Subcutaneous adipose tissue (tissue), 4 donors: Measurements from ENCODE around the gene GNL2. TPM values are rescaled to one million over a fixed set of nuclear protein-coding genes. Genes with fewer than 3 reads are reported as not detected.

ENCODE experiments used
- CTCF ChIP-seq: fragments of 450-650 bp; IDR thresholded peaks from one replicate; pipeline ENCODE4 v1.5.1; 2016; ENCODE audit warnings: low read depth, mild to moderate bottlenecking, control low read depth, antibody characterized with exemption, moderate library complexity
- total RNA-seq, 4 donors: library from RNA; depleted of rRNA; stranded (reverse); fragments of >200 nt; gene quantifications; one replicate each; pipeline ENCODE4 v1.1.0, GENCODE V29; 2016

The GNL2 gene
- total RNA-seq, 4 donors from 2014 or later = 24.7 to 63.9 (median 36.9) TPM

- TF ChIP-seq CTCF = no peak
These were observed 30.8 kb downstream of the GNL2 start for GRCh38 chr1:37564892-37565291.

DNA sequence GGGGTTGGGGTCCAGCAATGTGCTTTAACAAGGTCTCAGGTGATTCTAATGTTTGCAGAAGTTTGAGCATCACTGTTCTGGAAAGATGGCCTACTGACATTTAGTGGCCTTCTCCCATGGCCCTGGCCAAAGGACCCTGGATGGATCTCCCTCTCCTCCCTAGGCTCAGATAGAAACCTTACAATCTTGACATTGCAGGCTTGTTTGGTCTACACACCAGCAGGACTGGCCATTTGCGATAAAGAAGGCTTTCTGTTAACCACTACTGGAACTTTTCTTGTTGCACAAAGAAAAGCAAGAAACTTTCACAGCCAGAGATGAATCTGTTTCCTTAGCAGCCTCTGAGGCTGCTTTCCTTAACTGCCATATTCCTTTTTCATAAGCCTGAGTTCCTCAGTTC is 32.8 kb downstream of the GNL2 start:
- TF ChIP-seq CTCF = no peak

DNA sequence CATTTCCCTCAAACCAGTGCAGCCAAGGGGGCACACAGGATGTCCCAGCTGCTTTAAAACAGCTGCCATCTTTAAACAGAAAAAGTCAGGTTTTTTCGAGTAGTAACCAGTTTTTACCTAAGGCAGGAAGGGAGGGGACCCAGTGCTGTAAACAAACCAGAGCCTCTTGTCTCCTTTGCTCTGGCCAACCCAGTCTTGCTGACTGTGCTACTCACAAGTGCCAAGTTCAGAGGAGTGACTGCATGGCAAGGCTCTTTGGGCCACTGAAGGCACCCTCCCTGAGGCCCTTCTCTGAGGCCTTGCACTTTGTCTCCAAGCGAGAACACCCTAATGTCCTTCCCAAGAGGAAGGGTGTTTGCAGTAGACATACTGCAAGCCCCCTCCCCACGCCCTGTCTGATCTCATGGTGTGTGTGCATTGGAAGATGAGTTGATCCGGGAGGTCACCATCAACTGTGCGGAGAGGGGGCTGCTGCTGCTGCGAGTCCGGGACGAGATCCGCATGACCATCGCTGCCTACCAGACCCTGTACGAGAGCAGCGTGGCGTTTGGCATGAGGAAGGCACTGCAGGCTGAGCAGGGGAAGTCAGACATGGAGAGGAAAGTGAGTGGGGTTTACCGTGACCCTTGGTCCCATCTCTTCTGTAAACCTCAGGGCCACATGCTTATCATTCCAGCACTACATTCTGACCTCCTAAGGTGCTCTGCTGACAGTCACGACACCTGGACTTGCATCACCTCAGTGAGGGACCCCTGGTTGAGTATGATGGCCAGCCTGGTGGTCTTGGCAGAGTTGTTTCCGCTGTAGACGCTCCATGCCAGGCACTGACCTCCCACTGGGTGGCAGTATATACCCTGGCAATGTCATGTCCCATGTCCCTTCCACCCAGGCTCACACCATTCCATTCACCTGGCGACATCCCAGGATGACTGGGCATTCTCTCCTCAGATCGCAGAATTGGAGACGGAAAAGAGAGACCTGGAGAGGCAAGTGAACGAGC is 34.3 kb downstream of the GNL2 start:
- TF ChIP-seq CTCF = no peak

- TF ChIP-seq CTCF = no peak
These were observed 35.2 kb downstream of the GNL2 start for GRCh38 chr1:37560401-37561132.

DNA sequence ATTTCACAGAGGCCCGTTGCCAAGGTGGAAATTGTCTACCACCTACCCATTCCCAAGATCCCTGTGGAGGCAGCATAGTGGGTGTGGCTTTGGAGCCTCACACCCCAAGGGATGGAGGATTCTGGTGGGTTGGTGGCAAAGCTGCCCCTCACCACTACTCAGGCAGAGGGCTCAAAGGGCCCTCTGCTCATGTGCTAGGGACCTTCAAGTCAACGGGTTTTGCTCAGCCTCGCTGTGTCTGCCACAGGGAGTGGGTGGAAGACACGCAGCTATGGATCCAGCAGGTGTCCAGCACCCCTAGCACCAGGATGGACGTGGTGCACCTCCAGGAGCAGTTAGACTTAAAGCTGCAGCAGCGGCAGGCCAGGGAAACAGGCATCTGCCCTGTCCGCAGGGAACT is 36.7 kb downstream of the GNL2 start:
- TF ChIP-seq CTCF = no peak

GRCh38 chr1:37558411-37558810 is 37.3 kb downstream of the GNL2 start:
- TF ChIP-seq CTCF = no peak

- no peak for TF ChIP-seq CTCF
These were observed 38.3 kb downstream of the GNL2 start for GRCh38 chr1:37557402-37557801.
